Medulla oblongata (tissue), 1 donor: ENCODE data around the gene SMPD1.
"Not testable (repeated sequence)": the region's sequence is repeated elsewhere in the genome, so short reads cannot be mapped to it uniquely, and the experiment has no call there.

Experiments used
- DNase-seq: peaks from one replicate; pipeline ENCODE4 v3.0.0-alpha.2; 2015; ENCODE audit errors: extremely low spot score

Gene SMPD1

GRCh38 chr11:6388748-6389147 is 1.5 kb upstream of the SMPD1 start:
- DNase-seq, result no peak

GRCh38 chr11:6390718-6391469 is 620 bp downstream of the SMPD1 start:
- peak; percentile 7 for DNase-seq

- no peak for DNase-seq
Measured at GRCh38 chr11:6391537-6392134, 1.4 kb downstream of the SMPD1 start.

DNA sequence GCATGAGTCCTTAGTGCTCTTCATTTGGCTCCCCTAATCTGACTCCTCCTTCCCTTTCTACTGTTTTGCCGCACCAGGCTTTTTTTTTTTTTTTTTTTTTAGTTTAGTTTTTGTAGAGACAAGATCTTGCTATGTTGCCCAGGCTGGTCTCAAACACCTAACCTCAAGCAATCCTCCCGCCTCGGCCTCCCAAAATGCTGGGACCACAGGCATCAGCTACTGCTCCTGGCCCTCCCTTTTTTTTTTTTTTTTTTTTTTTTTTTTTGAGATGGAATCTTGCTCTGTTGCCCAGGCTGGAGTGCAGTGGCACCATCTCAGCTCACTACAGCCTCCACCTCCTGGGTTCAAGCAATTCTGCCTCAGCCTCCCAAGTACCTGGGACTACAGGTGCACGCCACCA is 2.0 kb downstream of the SMPD1 start:
- DNase-seq, result not testable (repeated sequence)

DNA sequence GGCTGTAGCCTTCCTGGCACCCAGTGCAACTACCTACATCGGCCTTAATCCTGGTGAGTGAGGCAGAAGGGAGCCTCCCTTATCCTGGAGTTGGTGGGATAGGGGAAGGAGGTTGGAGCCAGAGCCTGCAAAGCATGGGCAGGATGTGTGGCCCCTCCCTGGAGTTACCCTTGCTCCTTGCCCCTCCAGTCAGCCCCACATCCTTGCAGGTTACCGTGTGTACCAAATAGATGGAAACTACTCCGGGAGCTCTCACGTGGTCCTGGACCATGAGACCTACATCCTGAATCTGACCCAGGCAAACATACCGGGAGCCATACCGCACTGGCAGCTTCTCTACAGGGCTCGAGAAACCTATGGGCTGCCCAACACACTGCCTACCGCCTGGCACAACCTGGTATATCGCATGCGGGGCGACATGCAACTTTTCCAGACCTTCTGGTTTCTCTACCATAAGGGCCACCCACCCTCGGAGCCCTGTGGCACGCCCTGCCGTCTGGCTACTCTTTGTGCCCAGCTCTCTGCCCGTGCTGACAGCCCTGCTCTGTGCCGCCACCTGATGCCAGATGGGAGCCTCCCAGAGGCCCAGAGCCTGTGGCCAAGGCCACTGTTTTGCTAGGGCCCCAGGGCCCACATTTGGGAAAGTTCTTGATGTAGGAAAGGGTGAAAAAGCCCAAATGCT is 3.9 kb downstream of the SMPD1 start:
- no peak for DNase-seq

DNA sequence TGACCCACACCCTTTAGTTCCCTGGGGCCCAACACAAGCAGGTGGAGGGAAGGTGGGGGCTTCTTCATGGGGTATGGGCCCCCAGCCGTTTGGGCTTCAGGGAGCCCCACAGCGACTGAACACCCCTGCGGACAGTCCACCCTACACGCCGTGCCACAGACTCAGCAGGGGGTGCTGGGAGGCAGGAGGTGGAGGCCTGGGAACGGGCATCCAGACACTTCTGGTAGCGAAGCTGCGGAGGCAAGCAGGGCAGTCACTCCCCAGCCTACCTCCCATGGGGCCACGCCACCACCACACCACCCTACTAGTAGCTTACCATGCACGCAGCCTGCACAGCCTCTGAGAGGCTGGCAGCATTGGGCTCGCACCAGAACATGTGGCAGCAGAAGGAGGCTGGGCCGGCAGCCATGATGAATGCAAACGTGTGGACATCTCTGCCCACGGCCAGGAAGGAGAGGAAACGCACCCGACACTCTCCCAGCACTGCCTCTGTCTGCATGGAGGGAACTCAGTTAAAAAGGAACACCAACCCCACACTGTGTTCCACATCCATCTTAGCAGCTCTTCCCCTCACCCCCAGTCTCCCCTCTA is 5.3 kb downstream of the SMPD1 start:
- no peak for DNase-seq

- no peak for DNase-seq
Measured at GRCh38 chr11:6397156-6397555, 6.9 kb downstream of the SMPD1 start.

- DNase-seq, result no peak
Measured at GRCh38 chr11:6397636-6398035, 7.4 kb downstream of the SMPD1 start.

DNA sequence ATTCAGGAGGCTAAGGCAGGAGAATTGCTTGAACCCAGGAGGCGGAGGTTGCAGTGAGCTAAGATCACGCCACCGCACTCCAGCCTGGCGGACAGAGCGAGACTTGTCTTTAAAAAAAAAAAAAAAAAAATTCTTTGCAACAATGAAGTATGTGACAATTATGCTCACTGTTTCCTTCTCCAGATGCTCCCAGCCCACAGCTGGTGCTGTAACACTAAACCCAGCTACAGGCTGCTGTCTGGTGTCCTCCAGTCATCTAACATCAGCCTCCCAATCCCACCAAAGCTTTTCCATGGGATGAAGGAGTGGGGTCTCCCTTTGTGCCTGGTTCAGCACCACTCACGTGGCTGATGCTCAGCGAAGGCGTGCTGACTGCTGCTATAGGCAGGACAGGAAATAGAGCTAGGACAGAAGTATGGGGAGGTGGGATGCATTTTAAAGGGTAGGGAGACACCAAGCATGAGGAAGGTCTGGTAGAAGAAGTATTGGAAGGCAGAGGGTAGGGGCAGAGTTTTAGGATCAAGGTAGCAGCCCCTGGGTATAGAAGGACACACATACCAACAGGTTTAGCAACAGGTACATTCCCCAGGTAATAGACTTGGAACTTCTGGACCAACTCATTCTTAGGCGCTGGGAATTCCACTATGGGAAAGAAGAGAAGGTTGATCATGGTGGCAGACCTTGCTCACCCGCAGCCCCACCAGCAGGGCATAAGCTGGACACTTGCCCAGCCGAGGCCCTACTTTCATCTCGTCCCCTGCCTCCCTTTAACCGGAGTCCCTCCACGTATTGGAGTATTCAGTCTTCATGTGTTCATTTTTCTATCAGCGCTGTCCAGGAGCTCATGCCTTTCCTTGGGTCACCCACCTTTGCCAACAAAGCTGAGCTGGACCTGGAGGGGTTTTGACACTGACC is 10.4 kb downstream of the SMPD1 start:
- DNase-seq, result peak; percentile 48

- no peak for DNase-seq
Measured at GRCh38 chr11:6401464-6401863, 11.2 kb downstream of the SMPD1 start.

- DNase-seq, result no peak
Measured at GRCh38 chr11:6402061-6402470, 11.8 kb downstream of the SMPD1 start.

- no peak for DNase-seq
Measured at GRCh38 chr11:6402561-6402981, 12.3 kb downstream of the SMPD1 start.

DNA sequence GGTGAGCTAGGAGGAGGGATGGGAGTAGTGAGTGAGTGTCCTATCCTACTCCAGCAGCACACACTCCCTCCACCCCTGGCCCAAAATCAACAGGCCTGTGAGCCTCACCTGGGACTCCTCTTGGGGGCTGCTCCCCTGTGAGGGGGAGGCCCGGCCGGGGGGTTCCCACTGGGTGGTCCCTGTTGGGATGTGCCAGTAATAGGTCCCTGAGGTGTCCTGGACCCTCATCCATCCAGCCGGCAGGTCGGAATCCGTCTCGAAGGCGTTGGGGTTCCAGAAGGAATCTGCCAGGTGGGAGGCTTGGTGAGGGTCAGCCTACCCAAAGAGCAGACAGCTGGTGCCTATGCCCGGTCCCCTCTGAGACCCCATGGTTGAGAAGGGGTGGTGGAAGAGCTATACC is 13.3 kb downstream of the SMPD1 start:
- DNase-seq, result no peak

DNA sequence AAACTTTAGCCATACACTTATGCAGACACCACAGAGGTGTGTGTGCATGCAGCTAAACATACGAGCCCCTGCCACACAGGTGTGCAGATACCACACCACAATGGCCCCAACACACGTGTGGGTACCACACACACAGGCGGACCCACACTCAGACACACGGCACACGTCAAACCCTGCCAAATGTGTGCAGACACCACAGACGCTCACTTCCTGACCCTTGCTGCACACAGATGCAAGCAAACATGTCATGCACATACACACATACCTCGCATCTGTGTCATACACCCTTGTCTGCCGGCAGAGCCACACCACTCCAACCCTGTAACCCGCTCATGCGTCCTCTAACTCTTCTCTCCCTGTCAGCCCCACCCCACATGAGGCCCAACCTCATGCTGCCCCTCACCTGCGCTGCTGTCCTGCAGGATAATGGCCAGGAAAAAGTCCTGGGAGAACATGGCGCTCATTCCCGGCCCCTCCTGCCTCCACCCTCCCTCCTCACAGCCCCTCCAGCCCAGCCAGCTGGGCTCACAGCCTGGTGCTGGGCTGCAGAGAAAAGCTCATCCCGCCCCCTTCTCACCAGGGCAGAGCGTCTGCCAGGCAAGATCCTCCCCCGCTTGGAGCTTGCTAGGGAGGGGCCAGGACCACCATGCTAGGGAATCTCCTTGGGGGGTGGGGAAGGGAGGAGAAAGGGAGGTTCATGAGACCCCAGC is 14.2 kb downstream of the SMPD1 start:
- DNase-seq, result peak; percentile 71

DNA sequence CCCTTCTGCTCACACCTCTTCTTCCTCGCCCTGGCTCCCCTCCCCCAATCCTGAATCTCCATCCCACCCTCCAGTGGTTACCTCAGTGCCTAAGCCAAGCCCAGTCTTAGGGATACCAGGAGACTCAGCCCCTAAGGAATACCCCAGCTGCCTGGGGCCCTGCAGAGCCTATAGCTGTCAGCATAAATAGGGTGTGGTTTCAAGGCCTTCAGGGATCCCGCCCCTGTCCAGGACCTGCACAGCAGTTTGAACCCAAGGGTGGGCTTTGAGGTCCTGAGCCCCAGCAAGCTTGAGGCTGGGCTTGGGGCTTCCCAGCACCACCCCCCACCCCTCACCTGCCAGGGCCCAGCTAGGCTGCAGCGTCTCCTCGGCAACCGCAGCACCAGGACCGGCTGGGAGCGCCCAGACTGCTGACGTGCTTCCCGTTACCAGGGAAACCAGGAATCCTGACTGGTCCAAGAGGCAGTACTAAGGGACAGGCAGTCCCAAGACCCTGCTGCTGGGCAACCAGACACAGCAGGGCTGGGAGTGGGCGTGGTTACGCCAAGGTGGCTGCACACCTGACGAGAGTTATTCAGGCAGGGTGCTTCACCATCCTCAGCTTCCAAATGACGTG is 14.9 kb downstream of the SMPD1 start:
- peak; percentile 82 for DNase-seq

DNA sequence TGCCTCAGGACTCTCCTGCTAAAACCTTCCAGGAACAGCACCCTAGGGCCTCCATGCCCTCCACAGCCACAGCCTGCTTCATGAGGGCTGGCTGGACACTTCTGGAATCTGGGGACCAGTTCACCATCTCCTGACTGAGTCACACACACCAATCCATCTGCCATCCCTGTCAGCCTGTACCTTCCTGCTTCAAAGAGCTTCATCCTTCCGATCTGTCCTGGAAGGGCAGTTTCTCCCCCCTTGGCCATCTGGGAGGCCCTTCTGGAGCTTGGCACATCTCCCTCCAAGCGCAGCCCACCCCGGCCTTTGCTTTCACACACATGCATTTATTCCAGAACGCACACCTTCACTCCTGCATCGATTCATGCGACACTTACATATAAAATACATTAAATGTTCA is 15.6 kb downstream of the SMPD1 start:
- no peak for DNase-seq

DNA sequence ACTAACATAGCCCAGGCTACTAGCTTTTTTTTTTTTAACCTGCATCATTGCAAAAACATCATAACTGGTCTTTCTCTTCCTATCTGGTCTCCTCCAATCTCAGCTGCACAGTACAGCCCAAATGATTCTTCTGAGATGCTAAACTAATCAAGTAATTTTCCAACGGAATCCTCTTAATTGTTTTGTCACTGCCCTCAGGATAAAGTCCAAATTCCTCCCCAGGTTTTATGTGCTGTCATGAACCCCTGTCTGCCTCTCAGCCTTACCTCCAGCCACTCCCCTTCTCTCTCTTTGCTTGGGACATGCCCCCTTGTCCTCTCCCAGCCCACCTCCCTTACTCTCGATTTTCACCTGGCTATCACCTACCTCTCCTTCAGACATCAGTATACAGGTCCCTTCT is 16.1 kb downstream of the SMPD1 start:
- no peak for DNase-seq

DNA sequence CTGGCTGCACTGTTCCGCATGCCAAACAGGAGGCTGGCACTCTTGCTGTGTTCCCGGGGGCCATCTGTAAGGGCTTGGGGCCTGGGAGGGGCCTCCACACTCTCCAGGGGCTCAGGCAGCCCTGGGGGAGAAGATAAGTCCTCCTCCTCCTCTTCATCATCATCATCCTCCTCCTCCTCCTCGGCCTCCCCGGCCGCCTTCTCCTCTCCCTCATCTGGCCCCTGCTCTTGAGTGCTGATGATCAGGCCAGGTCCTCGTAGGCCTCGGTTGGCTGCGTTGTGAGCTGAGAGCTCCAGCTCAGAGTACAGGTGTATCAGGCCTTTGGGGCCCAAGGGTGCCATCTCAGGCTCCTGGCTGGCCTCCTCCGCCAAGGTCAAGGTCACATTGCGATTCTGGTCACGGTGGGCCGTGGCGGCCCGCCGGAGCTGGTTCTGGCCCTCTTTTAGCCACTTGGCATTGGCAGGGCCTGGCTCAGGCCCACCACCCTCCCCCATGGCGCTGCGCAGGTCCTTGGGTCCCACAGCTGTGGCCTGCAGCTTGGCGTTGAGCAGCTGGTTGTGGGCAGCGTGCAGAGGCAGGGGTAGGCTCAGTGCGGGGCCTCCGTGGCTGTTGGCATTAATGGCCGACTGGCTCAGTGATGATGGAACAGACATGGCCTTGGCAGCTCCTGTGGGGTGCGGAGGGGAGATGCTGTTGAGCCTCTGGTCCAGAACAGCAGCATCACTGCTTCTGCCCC is 20.6 kb downstream of the SMPD1 start:
- DNase-seq, result peak; percentile 33

- peak; percentile 87 for DNase-seq
Measured at GRCh38 chr11:6411594-6412031, 21.3 kb downstream of the SMPD1 start.

- no peak for DNase-seq
Measured at GRCh38 chr11:6413791-6414201, 23.5 kb downstream of the SMPD1 start.
